Endothelial cell of umbilical vein (primary cell): ENCODE results near the gene APLP2. TPM values are rescaled to one million over a fixed set of nuclear protein-coding genes. Genes with fewer than 3 reads are reported as not detected.

Source experiments
- BruUV-seq: library from RNA; stranded (reverse); fragments of 400-500 nt; replicated peaks from 2 replicates; lab custom pipeline; 2021; lab: Mats Ljungman, UMichigan
- CTCF ChIA-PET: fragments of 300-600, 350-600 bp; sonication (Branson Sonifier 250); formaldehyde crosslinking; loops from one replicate; lab custom pipeline; 2021; ENCODE audit warnings: antibody characterized with exemption, inconsistent platforms; lab: Charles Lee
- POLR2A ChIA-PET: fragments of 300-600, 350-600 bp; sonication (Branson Sonifier 250); formaldehyde crosslinking; loops from one replicate; lab custom pipeline; 2021; ENCODE audit warnings: antibody characterized with exemption, inconsistent platforms; lab: Charles Lee
- DNase-seq: peaks from one replicate; pipeline ENCODE4 v3.0.0-alpha.2; 2011; ENCODE audit warnings: low read depth, low spot score
- FAIRE-seq: peaks from 2 replicates; lab custom pipeline; 2011; peaks lifted over from hg19 to GRCh38; lab: Jason Lieb, UNC
- H2AFZ ChIP-seq: 2 replicates; pipeline ENCODE4 v1.6.0; 2012; ENCODE audit warnings: low read depth, low read length, control low read depth, inconsistent platforms
- H3K27ac ChIP-seq: 2 replicates; pipeline ENCODE4 v1.5.1; 2011; ENCODE audit warnings: low read depth, mild to moderate bottlenecking, control low read depth, low read length, moderate library complexity; ENCODE audit not compliant: insufficient read depth
- H3K27me3 ChIP-seq, 2 experiments: 2 replicates each; pipeline versions ENCODE4 v1.6.0 to v1.6.1; 2011; ENCODE audit warnings: low read length in 2 of 2, mixed read lengths in 1 of 2; ENCODE audit not compliant: control insufficient read depth in 2 of 2, insufficient read depth in 2 of 2
- H3K36me3 ChIP-seq, 2 experiments: 2 replicates in 1 of 2; 3 replicates in 1 of 2; pipeline ENCODE4 v1.5.1; 2011; ENCODE audit warnings: low read length in 2 of 2, mild to moderate bottlenecking in 1 of 2, moderate library complexity in 1 of 2; ENCODE audit not compliant: control insufficient read depth in 2 of 2, insufficient read depth in 2 of 2; ENCODE audit errors: extremely low read depth in 1 of 2
- H3K4me1 ChIP-seq: 3 replicates; pipeline ENCODE4 v1.5.1; 2011; ENCODE audit warnings: mild to moderate bottlenecking, low read length; ENCODE audit not compliant: control insufficient read depth, insufficient read depth; ENCODE audit errors: extremely low read depth
- H3K4me2 ChIP-seq: 2 replicates; pipeline ENCODE4 v1.6.1; 2011; ENCODE audit warnings: low read length, control low read depth, mixed read lengths; ENCODE audit not compliant: insufficient read depth
- H3K4me3 ChIP-seq, 3 experiments: fragments of 200-600 bp in 1 of 3; sonication (generic), shearing (Covaris generic) in 1 of 3; replicated peaks in 1 of 3; 2 replicates each; pipeline ENCODE4 v1.5.1; 2011 to 2016; ENCODE audit warnings: control low read depth in 3 of 3, low read length in 3 of 3, mild to moderate bottlenecking in 2 of 3, inconsistent platforms in 1 of 3, low read depth in 1 of 3, moderate library complexity in 1 of 3; ENCODE audit not compliant: insufficient read depth in 1 of 3
- H3K79me2 ChIP-seq: 2 replicates; pipeline ENCODE4 v1.6.0; 2012; ENCODE audit warnings: low read length, inconsistent platforms; ENCODE audit not compliant: control insufficient read depth, insufficient read depth
- H3K9ac ChIP-seq: replicated peaks from 2 replicates; pipeline ENCODE3; 2011; ENCODE audit warnings: low read length, control low read depth; ENCODE audit not compliant: insufficient read depth; ENCODE audit errors: extremely low read depth
- H3K9me1 ChIP-seq: replicated peaks from 3 replicates; pipeline ENCODE4 v1.6.0; 2011; ENCODE audit warnings: mild to moderate bottlenecking, low read length; ENCODE audit not compliant: control insufficient read depth, insufficient read depth; ENCODE audit errors: extremely low read depth
- H3K9me3 ChIP-seq: replicated peaks from 2 replicates; pipeline ENCODE4 v1.5.1; 2012; ENCODE audit warnings: low read length, inconsistent platforms; ENCODE audit not compliant: control insufficient read depth, insufficient read depth
- H4K20me1 ChIP-seq: replicated peaks from 2 replicates; pipeline ENCODE3; 2011; ENCODE audit warnings: mild to moderate bottlenecking, low read length; ENCODE audit not compliant: control insufficient read depth, insufficient read depth; ENCODE audit errors: extremely low read depth
- EZH2 ChIP-seq: IDR thresholded peaks from 2 replicates; pipeline ENCODE4 v1.6.1; 2012; ENCODE audit warnings: borderline replicate concordance, low read depth, mild to moderate bottlenecking, moderate library complexity, low read length, inconsistent platforms; ENCODE audit not compliant: severe bottlenecking
- FOS ChIP-seq: IDR thresholded peaks from 2 replicates; pipeline ENCODE4 v1.6.1; 2011; ENCODE audit warnings: mild to moderate bottlenecking, low read length, moderate library complexity, borderline replicate concordance; ENCODE audit not compliant: insufficient read depth
- GATA2 ChIP-seq: IDR thresholded peaks from 2 replicates; pipeline ENCODE4 v1.7.0; 2011; ENCODE audit warnings: low read depth, mild to moderate bottlenecking, moderate library complexity, mixed read lengths, low read length; ENCODE audit not compliant: insufficient read length, insufficient read depth
- JUN ChIP-seq: IDR thresholded peaks from 2 replicates; pipeline ENCODE4 v1.6.1; 2011; ENCODE audit warnings: borderline replicate concordance, low read depth; ENCODE audit not compliant: insufficient read length, insufficient read depth
- MYC ChIP-seq: IDR thresholded peaks from one replicate; pipeline ENCODE4 v1.6.1; 2011; ENCODE audit warnings: mild to moderate bottlenecking, low read depth, low read length
- POLR2A ChIP-seq: IDR thresholded peaks from 2 replicates; pipeline ENCODE4 v1.6.1; 2012; ENCODE audit warnings: low read depth, mild to moderate bottlenecking, control low read depth, low read length
- POLR2AphosphoS5 ChIP-seq: IDR thresholded peaks from 2 replicates; pipeline ENCODE4 v1.6.1; 2012; ENCODE audit warnings: low read depth, mild to moderate bottlenecking, control low read depth, low read length, moderate library complexity; ENCODE audit not compliant: insufficient read depth
- dilution Hi-C: fragments of 300-500 bp; cut with MboI; formaldehyde crosslinking; loops from one replicate; pipeline ENCODE4 v1.15.0; 2019; ENCODE audit warnings: low sequenced_read_pairs; ENCODE audit not compliant: extremely low pct_ligation_motif_present
- intact Hi-C: fragments of 100-400 bp; cut with micrococcal nuclease; formaldehyde crosslinking; loops from one replicate; pipeline ENCODE4 v1.10.0; 2022
- polyA plus RNA-seq, 4 experiments: library from polyadenylated mRNA; depleted of rRNA in 3 of 4; stranded (reverse) in 3 of 4; unstranded in 1 of 4; fragments of >200 nt; gene quantifications; 2 replicates each; pipeline versions ENCODE4 v1.2.1 to v1.2.3, GENCODE V29; 2011 to 2012; ENCODE audit warnings: missing spikeins in 1 of 4
- total RNA-seq: library from RNA; stranded (reverse); gene quantifications from 2 replicates; pipeline ENCODE4 v1.2.3, GENCODE V29; 2021
- TF ChIP-seq, protein P1 (sequence below), 2 donors: IDR thresholded peaks; 1 replicate in 1 of 2; 2 replicates in 1 of 2; pipeline ENCODE4 v1.5.1; 2011; ENCODE audit warnings: low read length in 2 of 2, mild to moderate bottlenecking in 2 of 2, moderate library complexity in 2 of 2, control low read depth in 1 of 2, inconsistent platforms in 1 of 2, low read depth in 1 of 2; ENCODE audit not compliant: insufficient read depth in 1 of 2; ENCODE audit errors: extremely low read depth in 1 of 2
- TF ChIP-seq, protein P2 (sequence below): IDR thresholded peaks from 2 replicates; pipeline ENCODE4 v1.6.1; 2011; ENCODE audit not compliant: insufficient read depth, insufficient read length

The APLP2 gene
- total and polyA plus RNA-seq, 2 donors (not counting 3 experiments of a cell fraction or from before 2014, with no cell fraction given), result 493 to 543 TPM

DNA sequence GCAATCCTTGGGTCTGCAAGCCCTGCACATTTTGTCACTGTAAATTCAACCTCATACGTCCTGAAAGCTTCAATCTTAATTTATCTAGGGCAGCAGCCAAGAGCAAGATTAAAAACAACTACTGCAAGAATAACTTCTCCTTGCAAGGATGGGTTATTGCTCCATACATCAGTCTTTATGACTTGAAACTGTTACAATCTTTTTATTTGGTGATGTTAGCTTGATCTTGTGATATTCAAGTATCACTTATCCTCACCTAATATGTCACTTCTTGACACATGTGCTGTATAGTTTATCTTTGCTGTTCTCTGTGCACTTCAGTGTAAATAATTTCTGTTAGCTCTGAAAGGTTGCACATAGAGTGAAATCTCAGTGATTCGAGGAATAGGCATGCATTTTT, 14.7 kb upstream of the APLP2 start:
- Histone ChIP-seq H3K27ac (no peak overlapping the region), H3K9me3 (no peaks in the 10 kb centered on the region), H3K4me3 (no peak overlapping the region), H4K20me1 (no peaks in the 10 kb centered on the region), H3K79me2 (no peaks in the 10 kb centered on the region), H3K36me3 (no peaks in the 10 kb centered on the region), H3K4me1 (no peaks in the 10 kb centered on the region), H3K9ac (no peak overlapping the region), H2AFZ (no peak overlapping the region), H3K9me1 (no peaks in the 10 kb centered on the region), H3K27me3 (no peaks in the 10 kb centered on the region), H3K4me2 (no peak overlapping the region)
- POLR2A ChIA-PET, result no interaction called here
- BruUV-seq, result no TSS peak
- TF ChIP-seq MYC, result no peak
- TF ChIP-seq JUN, result no peak
- TF ChIP-seq FOS, result no peak
- TF ChIP-seq EZH2, result no peak
- no peak for TF ChIP-seq POLR2AphosphoS5
- TF ChIP-seq, protein P1, sequence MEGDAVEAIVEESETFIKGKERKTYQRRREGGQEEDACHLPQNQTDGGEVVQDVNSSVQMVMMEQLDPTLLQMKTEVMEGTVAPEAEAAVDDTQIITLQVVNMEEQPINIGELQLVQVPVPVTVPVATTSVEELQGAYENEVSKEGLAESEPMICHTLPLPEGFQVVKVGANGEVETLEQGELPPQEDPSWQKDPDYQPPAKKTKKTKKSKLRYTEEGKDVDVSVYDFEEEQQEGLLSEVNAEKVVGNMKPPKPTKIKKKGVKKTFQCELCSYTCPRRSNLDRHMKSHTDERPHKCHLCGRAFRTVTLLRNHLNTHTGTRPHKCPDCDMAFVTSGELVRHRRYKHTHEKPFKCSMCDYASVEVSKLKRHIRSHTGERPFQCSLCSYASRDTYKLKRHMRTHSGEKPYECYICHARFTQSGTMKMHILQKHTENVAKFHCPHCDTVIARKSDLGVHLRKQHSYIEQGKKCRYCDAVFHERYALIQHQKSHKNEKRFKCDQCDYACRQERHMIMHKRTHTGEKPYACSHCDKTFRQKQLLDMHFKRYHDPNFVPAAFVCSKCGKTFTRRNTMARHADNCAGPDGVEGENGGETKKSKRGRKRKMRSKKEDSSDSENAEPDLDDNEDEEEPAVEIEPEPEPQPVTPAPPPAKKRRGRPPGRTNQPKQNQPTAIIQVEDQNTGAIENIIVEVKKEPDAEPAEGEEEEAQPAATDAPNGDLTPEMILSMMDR (IDR thresholded peaks at IDR 0.05; ENCODE audit: extremely low read depth in 1 of 2, insufficient read depth in 1 of 2, low read depth in 1 of 2, low read length in 2 of 2), result no peak
- TF ChIP-seq GATA2, result no peak
- TF ChIP-seq POLR2A, result no peak
- TF ChIP-seq, protein P2, sequence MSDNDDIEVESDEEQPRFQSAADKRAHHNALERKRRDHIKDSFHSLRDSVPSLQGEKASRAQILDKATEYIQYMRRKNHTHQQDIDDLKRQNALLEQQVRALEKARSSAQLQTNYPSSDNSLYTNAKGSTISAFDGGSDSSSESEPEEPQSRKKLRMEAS, result no peak
- dilution Hi-C loops, result no loop called here
- intact Hi-C loops, result no loop called here
- FAIRE-seq (no peak), DNase-seq (no peak)
- CTCF ChIA-PET, result interaction anchor here (1.1 kb wide), 2 partner anchors 10 to 77 kb away, joined by 3 to 4 read pairs; no protein-coding TSS in a partner anchor
